GM23338 (cell line): ENCODE results near the gene EXOC6. TPM values are rescaled to one million over a fixed set of nuclear protein-coding genes. Genes with fewer than 3 reads are reported as not detected.

Source experiments
- ATAC-seq: fragments of 200-7000 bp; cut with Tn5 transposase; 3 replicates; pipeline ENCODE4 v1.9.1; 2020
- DNase-seq: peaks from one replicate; pipeline ENCODE4 v3.0.0-alpha.2; 2015; ENCODE audit warnings: low spot score
- H2AFZ ChIP-seq: fragments of 200-600 bp; sonication (generic); 2 replicates; pipeline ENCODE4 v1.8.0; 2016; ENCODE audit warnings: antibody characterized with exemption, mild to moderate bottlenecking, moderate library complexity
- H3F3A ChIP-seq: fragments of 200-600 bp; sonication (generic); replicated peaks from 2 replicates; pipeline ENCODE4 v1.8.0; 2017; ENCODE audit warnings: antibody characterized with exemption, mixed run types, low read depth
- H3K27ac ChIP-seq: fragments of 200-600 bp; sonication (generic); 2 replicates; pipeline ENCODE4 v1.6.1; 2016; ENCODE audit warnings: low read depth
- H3K27me3 ChIP-seq: fragments of 200-600 bp; sonication (generic); 2 replicates; pipeline ENCODE4 v1.8.0; 2016; ENCODE audit warnings: mild to moderate bottlenecking, mixed run types, moderate library complexity; ENCODE audit not compliant: insufficient read depth
- H3K36me3 ChIP-seq: fragments of 200-600 bp; sonication (generic); 2 replicates; pipeline ENCODE4 v1.8.0; 2016; ENCODE audit warnings: mild to moderate bottlenecking; ENCODE audit not compliant: insufficient read depth
- H3K4me1 ChIP-seq: fragments of 200-600 bp; sonication (generic); 2 replicates; pipeline ENCODE4 v1.8.0; 2016; ENCODE audit warnings: mild to moderate bottlenecking, moderate library complexity; ENCODE audit not compliant: insufficient read depth
- H3K4me2 ChIP-seq: fragments of 200-600 bp; sonication (generic); 2 replicates; pipeline ENCODE4 v1.7.1; 2017; ENCODE audit warnings: mixed run types
- H3K4me3 ChIP-seq: fragments of 200-600 bp; sonication (generic); 2 replicates; pipeline ENCODE4 v1.6.1; 2016; ENCODE audit warnings: mixed run types
- H3K79me2 ChIP-seq: fragments of 200-600 bp; sonication (generic); replicated peaks from 2 replicates; pipeline ENCODE4 v1.8.0; 2017; ENCODE audit warnings: mild to moderate bottlenecking; ENCODE audit not compliant: insufficient read depth
- H3K9me2 ChIP-seq: fragments of 200-600 bp; sonication (generic); 2 replicates; pipeline ENCODE4 v1.8.0; 2017; ENCODE audit not compliant: insufficient read depth
- H4K20me1 ChIP-seq: fragments of 200-600 bp; sonication (generic); replicated peaks from 2 replicates; pipeline ENCODE4 v1.8.0; 2017; ENCODE audit warnings: mild to moderate bottlenecking; ENCODE audit not compliant: insufficient read depth
- H3K27ac Mint-ChIP-seq: 2 replicates; pipeline ENCODE4 v1.8.0; 2020; ENCODE audit warnings: inconsistent platforms, mild to moderate bottlenecking, moderate library complexity, mixed read lengths
- H3K27me3 Mint-ChIP-seq: 3 replicates; pipeline ENCODE4 v1.8.0; 2022; ENCODE audit warnings: low read depth, mild to moderate bottlenecking, moderate library complexity, mixed read lengths, inconsistent platforms; ENCODE audit not compliant: insufficient read depth, poor library complexity
- H3K36me3 Mint-ChIP-seq: 3 replicates; pipeline ENCODE4 v1.8.0; 2021; ENCODE audit warnings: low read depth, mild to moderate bottlenecking, inconsistent platforms, moderate library complexity, mixed read lengths
- H3K4me1 Mint-ChIP-seq: 3 replicates; pipeline ENCODE4 v1.8.0; 2020; ENCODE audit warnings: mild to moderate bottlenecking, inconsistent platforms, mixed read lengths
- H3K4me3 Mint-ChIP-seq: 3 replicates; pipeline ENCODE4 v1.8.0; 2021; ENCODE audit warnings: moderate library complexity, mild to moderate bottlenecking, inconsistent platforms, mixed read lengths
- H3K9me3 Mint-ChIP-seq: 3 replicates; pipeline ENCODE4 v1.8.0; 2020; ENCODE audit warnings: moderate library complexity, mild to moderate bottlenecking, inconsistent platforms, mixed read lengths
- CREB1 ChIP-seq: fragments of 250-450 bp; sonication (Bioruptor Pico); IDR thresholded peaks from 2 replicates; pipeline ENCODE4 v1.5.0; 2020; ENCODE audit warnings: low read depth, mild to moderate bottlenecking, moderate library complexity
- EZH2 ChIP-seq: fragments of 200-600 bp; sonication (generic); IDR thresholded peaks from one replicate; pipeline ENCODE4 v1.8.0; 2017; ENCODE audit warnings: antibody characterized with exemption, mild to moderate bottlenecking, low read depth; ENCODE audit not compliant: unreplicated experiment
- EZH2phosphoT487 ChIP-seq: fragments of 200-600 bp; sonication (generic); IDR thresholded peaks from one replicate; pipeline ENCODE4 v1.8.1; 2018; ENCODE audit warnings: antibody characterized with exemption; ENCODE audit not compliant: unreplicated experiment
- JUNB ChIP-seq: IDR thresholded peaks from one replicate; pipeline ENCODE4 v1.6.1; 2016; ENCODE audit warnings: antibody characterized with exemption; ENCODE audit not compliant: unreplicated experiment
- POLR2AphosphoS5 ChIP-seq: IDR thresholded peaks from 2 replicates; pipeline ENCODE4 v1.6.1; 2016; ENCODE audit warnings: antibody characterized with exemption, low read depth
- STAT1 ChIP-seq: IDR thresholded peaks from one replicate; pipeline ENCODE4 v1.6.1; 2016; ENCODE audit warnings: antibody characterized with exemption; ENCODE audit not compliant: unreplicated experiment
- ZNF114 ChIP-seq: fragments of 250-450 bp; sonication (Bioruptor Pico); IDR thresholded peaks from 2 replicates; pipeline ENCODE4 v1.5.0; 2020; ENCODE audit warnings: mild to moderate bottlenecking, moderate library complexity
- ZNF462 ChIP-seq: fragments of 250-450 bp; sonication (Bioruptor Pico); IDR thresholded peaks from 2 replicates; pipeline ENCODE4 v1.5.0; 2020; ENCODE audit warnings: mild to moderate bottlenecking, moderate library complexity
- polyA plus RNA-seq: library from polyadenylated mRNA; unstranded; fragments of >200 nt; fragmentation: Nextera tagmentation; extraction: Ambion mirVana; gene quantifications from 2 replicates; pipeline ENCODE4 v1.2.1, GENCODE V29; 2016
- total RNA-seq: library from RNA; depleted of rRNA; stranded (reverse); fragments of >200 nt; shearing (Covaris generic); gene quantifications from 2 replicates; pipeline ENCODE4 v1.2.3, GENCODE V29; 2014

Gene EXOC6
- total and polyA plus RNA-seq, 2 experiments from 2014 or later: 5.0 to 6.0 TPM

- TF ChIP-seq EZH2: no peak
- TF ChIP-seq CREB1 (CRISPR knock-in tag): no peak
- TF ChIP-seq STAT1: no peak
- TF ChIP-seq JUNB: no peak
- no peak for TF ChIP-seq EZH2phosphoT487
- TF ChIP-seq ZNF462 (CRISPR knock-in tag): no peak
- no peak for TF ChIP-seq ZNF114 (CRISPR knock-in tag)
- no peak for TF ChIP-seq POLR2AphosphoS5
- no peaks in the 10 kb centered on the region for H3K9me3 Mint-ChIP-seq
- ATAC-seq (no peak), DNase-seq (no peak)
- Histone ChIP-seq H3K4me3 (no peak overlapping the region), H4K20me1 (no peaks in the 10 kb centered on the region), H3K27me3 (no peaks in the 10 kb centered on the region), H2AFZ (no peak overlapping the region), H3F3A (no peaks in the 10 kb centered on the region), H3K4me2 (no peak overlapping the region), H3K27ac (no peak overlapping the region), H3K4me1 (no peaks in the 10 kb centered on the region), H3K9me2 (0 out of 2 replicates have a peak, but pooled peaks cover 10% of the 10 kb centered on the region), H3K79me2 (no peaks in the 10 kb centered on the region), H3K36me3 (no peaks in the 10 kb centered on the region)
- H3K27me3 Mint-ChIP-seq: peaks cover 3% of the 10 kb centered on the region
- no peak overlapping the region for H3K27ac Mint-ChIP-seq
- no peaks in the 10 kb centered on the region for H3K4me1 Mint-ChIP-seq
- no peaks in the 10 kb centered on the region for H3K36me3 Mint-ChIP-seq
- no peak overlapping the region for H3K4me3 Mint-ChIP-seq
These were observed 37.3 kb upstream of the EXOC6 start for GRCh38 chr10:92810934-92811532.
